Ishikawa (cell line): ENCODE data around the gene MDP1.

Experiments
- CEBPB ChIP-seq: IDR thresholded peaks from 2 replicates; pipeline ENCODE4 v1.6.1; 2012
- CREB1 ChIP-seq: IDR thresholded peaks from 2 replicates; pipeline ENCODE4 v1.6.1; 2012; ENCODE audit warnings: low read depth
- EGR1 ChIP-seq: IDR thresholded peaks from 2 replicates; pipeline ENCODE4 v1.6.1; 2012
- EP300 ChIP-seq: IDR thresholded peaks from 2 replicates; pipeline ENCODE4 v1.6.1; 2012; ENCODE audit warnings: borderline replicate concordance
- FOXM1 ChIP-seq: IDR thresholded peaks from 2 replicates; pipeline ENCODE4 v1.6.1; 2012; ENCODE audit warnings: low read depth, borderline replicate concordance
- NFIC ChIP-seq: IDR thresholded peaks from 2 replicates; pipeline ENCODE4 v1.6.1; 2012
- RAD21 ChIP-seq: IDR thresholded peaks from 2 replicates; pipeline ENCODE4 v1.6.1; 2012; ENCODE audit warnings: low read depth
- TAF1 ChIP-seq: IDR thresholded peaks from 2 replicates; pipeline ENCODE4 v1.6.1; 2012; ENCODE audit warnings: low read depth, mild to moderate bottlenecking
- TCF12 ChIP-seq: IDR thresholded peaks from 2 replicates; pipeline ENCODE4 v1.6.1; 2012; ENCODE audit warnings: low read depth
- TEAD4 ChIP-seq: IDR thresholded peaks from 2 replicates; pipeline ENCODE4 v1.6.1; 2012
- YY1 ChIP-seq: IDR thresholded peaks from 2 replicates; pipeline ENCODE4 v1.6.1; 2012; ENCODE audit warnings: low read depth
- ZBTB7A ChIP-seq: IDR thresholded peaks from 2 replicates; pipeline ENCODE4 v1.6.1; 2012; ENCODE audit warnings: low read depth
- TF ChIP-seq, protein P1 (sequence below): IDR thresholded peaks from 2 replicates; pipeline ENCODE4 v1.6.1; 2012
- TF ChIP-seq, protein P2 (sequence below): IDR thresholded peaks from 2 replicates; pipeline ENCODE4 v1.6.1; 2012
- TF ChIP-seq, protein P3 (sequence below): IDR thresholded peaks from 2 replicates; pipeline ENCODE4 v1.6.1; 2012; ENCODE audit warnings: low read depth, mild to moderate bottlenecking

Gene MDP1

DNA sequence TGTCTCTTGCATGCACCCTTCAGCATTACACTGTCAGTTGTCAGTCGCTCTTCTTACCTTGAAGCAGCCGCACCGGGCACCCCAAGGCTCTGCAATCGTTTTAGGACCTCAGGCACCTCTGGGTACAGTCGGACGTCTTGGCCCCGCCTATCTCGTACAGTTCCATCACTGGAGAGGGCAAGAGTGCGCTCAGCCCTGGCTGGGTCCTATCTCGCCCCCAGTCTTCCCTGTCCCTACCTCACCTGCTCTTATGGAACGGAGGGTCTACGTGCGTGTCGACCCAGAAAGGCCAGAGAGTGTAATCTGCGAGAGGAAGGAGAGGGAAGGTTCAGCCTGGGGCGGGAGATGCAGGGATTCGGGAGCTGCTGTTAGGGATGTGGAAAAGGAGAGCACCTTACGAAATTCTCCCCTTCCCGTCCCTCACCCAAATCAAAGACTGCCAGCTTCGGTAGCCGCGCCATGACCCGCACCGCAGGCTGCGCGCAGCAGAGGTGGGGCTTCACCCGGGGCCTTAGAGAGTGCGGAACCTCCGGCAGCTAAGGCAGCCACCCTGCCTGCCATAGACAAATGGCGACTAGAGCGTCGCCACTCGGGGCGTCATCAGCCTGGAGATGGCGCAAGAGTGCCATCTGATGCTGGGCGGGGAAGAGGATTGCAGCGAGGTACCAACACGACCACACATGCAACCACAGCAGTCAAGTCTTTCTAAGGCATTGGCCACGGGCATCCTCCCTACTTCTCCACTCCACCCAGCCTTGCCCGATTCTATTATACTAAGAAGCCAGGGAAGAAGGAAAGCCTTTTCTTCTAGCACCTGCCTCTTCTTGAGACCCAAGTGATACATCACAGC, at the start of gene MDP1:
MDP1 (minus strand) TSS at position 572 of the 850 bp plus-strand sequence; CDS start at position 461, 111 bp downstream.
- TF ChIP-seq TAF1: peak; percentile 63; the same call in 1 of the 2 replicates
- TF ChIP-seq, protein P1, sequence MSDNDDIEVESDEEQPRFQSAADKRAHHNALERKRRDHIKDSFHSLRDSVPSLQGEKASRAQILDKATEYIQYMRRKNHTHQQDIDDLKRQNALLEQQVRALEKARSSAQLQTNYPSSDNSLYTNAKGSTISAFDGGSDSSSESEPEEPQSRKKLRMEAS: peak; percentile 70
- TF ChIP-seq EGR1: no peak
- TF ChIP-seq CREB1: peak; percentile 80
- TF ChIP-seq NFIC: no peak
- peak; percentile 62 for TF ChIP-seq RAD21
- TF ChIP-seq, protein P2, sequence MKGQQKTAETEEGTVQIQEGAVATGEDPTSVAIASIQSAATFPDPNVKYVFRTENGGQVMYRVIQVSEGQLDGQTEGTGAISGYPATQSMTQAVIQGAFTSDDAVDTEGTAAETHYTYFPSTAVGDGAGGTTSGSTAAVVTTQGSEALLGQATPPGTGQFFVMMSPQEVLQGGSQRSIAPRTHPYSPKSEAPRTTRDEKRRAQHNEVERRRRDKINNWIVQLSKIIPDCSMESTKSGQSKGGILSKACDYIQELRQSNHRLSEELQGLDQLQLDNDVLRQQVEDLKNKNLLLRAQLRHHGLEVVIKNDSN: no peak
- peak; percentile 94 for TF ChIP-seq CEBPB
- peak; percentile 87 for TF ChIP-seq YY1

DNA sequence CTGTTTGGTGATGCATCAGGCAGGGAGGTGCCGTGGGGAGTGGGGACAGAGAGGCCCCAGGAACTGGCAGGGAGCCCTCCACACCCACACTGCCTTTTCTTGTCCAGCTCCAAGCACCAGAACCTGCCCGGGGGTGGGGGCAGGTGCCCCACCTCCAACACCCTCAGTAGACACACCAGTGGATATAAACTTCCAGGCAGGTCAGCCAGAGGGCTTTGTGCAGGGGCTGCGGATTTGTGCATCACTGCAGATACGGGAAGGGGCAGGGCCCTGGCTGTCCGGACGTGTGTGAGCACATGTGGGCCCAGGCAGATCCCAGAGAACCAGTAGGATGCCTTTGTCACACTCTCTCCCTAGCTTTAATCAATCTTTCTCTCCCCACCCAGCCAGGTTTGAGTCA, 48.4 kb upstream of the MDP1 start:
- TF ChIP-seq, protein P3, sequence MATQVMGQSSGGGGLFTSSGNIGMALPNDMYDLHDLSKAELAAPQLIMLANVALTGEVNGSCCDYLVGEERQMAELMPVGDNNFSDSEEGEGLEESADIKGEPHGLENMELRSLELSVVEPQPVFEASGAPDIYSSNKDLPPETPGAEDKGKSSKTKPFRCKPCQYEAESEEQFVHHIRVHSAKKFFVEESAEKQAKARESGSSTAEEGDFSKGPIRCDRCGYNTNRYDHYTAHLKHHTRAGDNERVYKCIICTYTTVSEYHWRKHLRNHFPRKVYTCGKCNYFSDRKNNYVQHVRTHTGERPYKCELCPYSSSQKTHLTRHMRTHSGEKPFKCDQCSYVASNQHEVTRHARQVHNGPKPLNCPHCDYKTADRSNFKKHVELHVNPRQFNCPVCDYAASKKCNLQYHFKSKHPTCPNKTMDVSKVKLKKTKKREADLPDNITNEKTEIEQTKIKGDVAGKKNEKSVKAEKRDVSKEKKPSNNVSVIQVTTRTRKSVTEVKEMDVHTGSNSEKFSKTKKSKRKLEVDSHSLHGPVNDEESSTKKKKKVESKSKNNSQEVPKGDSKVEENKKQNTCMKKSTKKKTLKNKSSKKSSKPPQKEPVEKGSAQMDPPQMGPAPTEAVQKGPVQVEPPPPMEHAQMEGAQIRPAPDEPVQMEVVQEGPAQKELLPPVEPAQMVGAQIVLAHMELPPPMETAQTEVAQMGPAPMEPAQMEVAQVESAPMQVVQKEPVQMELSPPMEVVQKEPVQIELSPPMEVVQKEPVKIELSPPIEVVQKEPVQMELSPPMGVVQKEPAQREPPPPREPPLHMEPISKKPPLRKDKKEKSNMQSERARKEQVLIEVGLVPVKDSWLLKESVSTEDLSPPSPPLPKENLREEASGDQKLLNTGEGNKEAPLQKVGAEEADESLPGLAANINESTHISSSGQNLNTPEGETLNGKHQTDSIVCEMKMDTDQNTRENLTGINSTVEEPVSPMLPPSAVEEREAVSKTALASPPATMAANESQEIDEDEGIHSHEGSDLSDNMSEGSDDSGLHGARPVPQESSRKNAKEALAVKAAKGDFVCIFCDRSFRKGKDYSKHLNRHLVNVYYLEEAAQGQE: no peak
- no peak for TF ChIP-seq TAF1
- TF ChIP-seq YY1: no peak
- TF ChIP-seq TEAD4: no peak
- TF ChIP-seq TCF12: no peak
- TF ChIP-seq, protein P1: no peak
- no peak for TF ChIP-seq CEBPB
- TF ChIP-seq NFIC: no peak
- TF ChIP-seq FOXM1: no peak

DNA sequence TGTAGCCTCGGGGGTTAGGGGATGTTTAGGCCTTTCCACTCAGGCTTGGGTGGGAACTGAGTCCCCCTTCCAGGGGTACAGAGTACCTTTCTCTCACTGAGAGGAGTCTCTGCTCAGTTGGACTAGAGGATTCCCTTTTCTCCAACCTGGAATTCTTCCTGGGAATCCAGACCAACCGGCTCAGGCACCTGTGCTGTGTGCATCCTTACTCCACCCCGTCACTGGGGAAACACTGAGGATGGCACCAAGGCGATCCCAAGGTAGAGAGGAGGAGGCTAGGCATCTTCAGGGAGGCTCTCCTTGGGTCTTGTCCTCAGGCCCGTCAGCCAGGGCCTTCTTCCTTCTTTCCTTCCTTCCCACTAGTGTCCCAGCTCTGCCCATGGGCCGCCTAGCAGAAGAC, 48.0 kb upstream of the MDP1 start:
- TF ChIP-seq YY1 (no peak), CEBPB (no peak), EP300 (no peak), NFIC (no peak), ZBTB7A (no peak), TEAD4 (no peak), CREB1 (no peak), TAF1 (no peak), TCF12 (no peak), FOXM1 (no peak), EGR1 (no peak), RAD21 (no peak)
- TF ChIP-seq, protein P2: no peak
- TF ChIP-seq, protein P1: no peak
- TF ChIP-seq, protein P3: no peak

DNA sequence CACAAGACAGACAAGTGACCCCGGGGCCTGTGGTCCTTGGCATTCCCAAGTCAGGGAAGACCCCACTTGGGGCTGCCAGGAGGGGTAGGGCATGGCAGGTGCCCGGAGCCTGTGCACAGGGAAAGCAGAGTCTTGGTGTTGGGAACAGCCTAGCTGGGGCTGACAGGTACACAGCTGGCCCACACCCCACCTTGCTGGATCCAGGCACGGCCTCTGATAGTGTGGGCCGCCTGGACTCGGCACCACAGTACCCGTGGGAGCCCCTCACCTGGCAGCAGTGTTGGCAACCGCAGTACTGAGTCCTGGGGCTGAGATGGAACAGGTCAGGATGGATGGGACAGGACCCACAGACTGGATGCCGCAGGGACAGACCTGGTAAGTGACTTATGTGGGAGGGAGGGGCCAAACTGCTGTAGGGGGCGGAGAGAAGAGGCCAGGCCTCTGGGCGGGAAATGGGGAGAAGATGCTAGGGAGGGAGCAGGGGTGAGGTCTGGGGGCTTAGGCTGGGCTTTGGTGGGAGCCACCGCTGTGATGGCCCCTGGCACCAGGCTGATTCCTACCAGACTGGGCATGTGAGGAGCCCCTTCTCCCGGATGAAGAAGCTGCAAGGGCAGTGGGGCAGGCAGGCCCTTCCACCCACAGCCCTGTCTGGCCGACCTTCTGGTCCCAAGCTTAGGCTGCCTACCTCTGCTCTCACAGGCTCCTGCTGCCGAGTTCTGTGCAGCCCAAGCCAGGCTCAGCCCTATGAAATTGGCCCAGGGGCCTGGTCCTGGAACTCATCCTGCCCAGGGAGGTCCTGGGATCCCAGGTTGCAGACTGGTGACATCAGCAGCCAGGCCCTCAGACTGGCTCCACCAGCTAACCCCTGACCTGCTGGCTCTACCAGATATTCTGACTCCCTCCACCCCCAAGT, 47.2 kb upstream of the MDP1 start, which contains the start of gene TGM1:
TGM1 (minus strand) TSS at position 357 of the 913 bp plus-strand sequence. CDS start 825 bp downstream, outside the sequence.
- TF ChIP-seq FOXM1 (no peak), TEAD4 (no peak), YY1 (no peak)

DNA sequence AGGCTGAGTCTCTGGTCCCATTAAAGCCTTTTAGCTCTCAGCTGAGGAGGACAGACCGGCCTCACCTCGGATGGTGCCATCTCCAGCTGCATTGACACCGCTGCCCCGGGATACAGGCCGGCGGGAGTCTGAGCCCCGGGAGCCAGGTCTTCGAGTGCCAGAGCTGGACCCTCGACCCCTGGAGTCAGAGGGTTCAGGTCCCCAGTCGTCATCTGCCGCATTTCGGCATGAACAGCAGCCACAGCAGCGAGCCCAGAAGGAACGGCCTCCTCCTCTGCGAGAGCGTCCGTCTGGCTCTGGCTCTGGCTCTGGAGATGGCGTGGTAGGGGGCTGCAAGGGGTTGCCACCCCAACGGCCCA, 46.1 kb upstream of the MDP1 start:
- no peak for TF ChIP-seq CREB1
- no peak for TF ChIP-seq NFIC
- no peak for TF ChIP-seq TCF12
- no peak for TF ChIP-seq ZBTB7A
- TF ChIP-seq, protein P2: no peak
- TF ChIP-seq, protein P1: no peak
- TF ChIP-seq FOXM1: no peak
- no peak for TF ChIP-seq TAF1
- no peak for TF ChIP-seq CEBPB
- TF ChIP-seq, protein P3: no peak
- no peak for TF ChIP-seq TEAD4
- TF ChIP-seq EP300: no peak
- TF ChIP-seq YY1: no peak
- TF ChIP-seq RAD21: no peak
- no peak for TF ChIP-seq EGR1
